CD4-positive, alpha-beta T cell (primary cell): ENCODE data around the gene TP53BP2. TPM values are rescaled to one million over a fixed set of nuclear protein-coding genes. Genes with fewer than 3 reads are reported as not detected.
"Not testable (repeated sequence)": the region's sequence is repeated elsewhere in the genome, so short reads cannot be mapped to it uniquely, and the experiment has no call there.

ENCODE experiments used
- ATAC-seq: fragments of 200-7000 bp; cut with Tn5 transposase; one replicate; pipeline ENCODE4 v1.10.0; 2022; ENCODE audit warnings: mild to moderate bottlenecking; ENCODE audit not compliant: poor library complexity
- CTCF ChIA-PET: fragments of 350-600 bp; sonication (Branson Sonifier 250); formaldehyde crosslinking; loops from one replicate; lab custom pipeline; 2021; ENCODE audit warnings: antibody characterized with exemption, inconsistent platforms; lab: Charles Lee
- POLR2A ChIA-PET: fragments of 350-600 bp; sonication (Branson Sonifier 250); formaldehyde crosslinking; loops from one replicate; lab custom pipeline; 2021; ENCODE audit warnings: antibody characterized with exemption, inconsistent platforms; lab: Charles Lee
- DNase-seq, 14 experiments: peaks; one replicate each; pipeline ENCODE4 v3.0.0-alpha.2; 2013 to 2020; ENCODE audit warnings: mixed read lengths in 2 of 14
- H3K27ac ChIP-seq, 2 donors: one replicate each; pipeline versions ENCODE4 v1.5.1 to v1.7.0; 2013; ENCODE audit warnings: low read length in 2 of 2, low read depth in 1 of 2, mild to moderate bottlenecking in 1 of 2
- H3K27me3 ChIP-seq, 2 experiments: 1 replicate in 1 of 2; 2 replicates in 1 of 2; pipeline versions ENCODE4 v1.6.1 to v1.7.0; 2013; ENCODE audit warnings: low read length in 2 of 2, control low read depth in 1 of 2, mild to moderate bottlenecking in 1 of 2, moderate library complexity in 1 of 2; ENCODE audit not compliant: insufficient read depth in 2 of 2, control insufficient read depth in 1 of 2
- H3K36me3 ChIP-seq: one replicate; pipeline ENCODE4 v1.6.1; 2013; ENCODE audit warnings: low read length, control low read depth; ENCODE audit not compliant: insufficient read depth
- H3K4me1 ChIP-seq: one replicate; pipeline ENCODE4 v1.6.1; 2013; ENCODE audit warnings: low read length, control low read depth; ENCODE audit not compliant: insufficient read depth
- H3K4me3 ChIP-seq: one replicate; pipeline ENCODE4 v1.5.1; 2013; ENCODE audit warnings: mild to moderate bottlenecking, low read length, moderate library complexity
- H3K9me3 ChIP-seq, 2 experiments: 1 replicate in 1 of 2; 2 replicates in 1 of 2; pipeline versions ENCODE4 v1.6.1 to v1.7.0; 2013; ENCODE audit warnings: low read length in 2 of 2, mild to moderate bottlenecking in 2 of 2, control low read depth in 1 of 2, moderate library complexity in 1 of 2; ENCODE audit not compliant: control insufficient read depth in 1 of 2, insufficient read depth in 1 of 2
- H3K27ac Mint-ChIP-seq: one replicate; pipeline ENCODE4 v1.8.0; 2020; ENCODE audit warnings: mixed read lengths
- H3K27me3 Mint-ChIP-seq: one replicate; pipeline ENCODE4 v1.8.0; 2021; ENCODE audit warnings: mixed read lengths
- H3K36me3 Mint-ChIP-seq: one replicate; pipeline ENCODE4 v1.8.0; 2021; ENCODE audit warnings: low read depth, mixed read lengths
- H3K4me1 Mint-ChIP-seq: one replicate; pipeline ENCODE4 v1.8.0; 2021; ENCODE audit warnings: low read depth, mixed read lengths
- H3K4me3 Mint-ChIP-seq: one replicate; pipeline ENCODE4 v1.8.0; 2020; ENCODE audit warnings: mild to moderate bottlenecking, mixed read lengths
- H3K9me3 Mint-ChIP-seq: one replicate; pipeline ENCODE4 v1.8.0; 2020; ENCODE audit warnings: mixed read lengths
- intact Hi-C, 2 experiments: fragments of 100-400 bp; cut with DNase I in 1 of 2; cut with micrococcal nuclease in 1 of 2; formaldehyde crosslinking; loops; one replicate each; pipeline versions ENCODE4 v1.15.1 to v1.9.0; 2023 to 2025; cut with DNase I, micrococcal nuclease
- total RNA-seq, 174 experiments: library from RNA in 2 of 174; stranded (reverse) in 2 of 174; gene quantifications; one replicate each; pipeline ENCODE4 v1.2.3 and lab custom pipeline; 2021 to 2026
- TF ChIP-seq, protein P1 (sequence below): fragments of 200-600 bp; IDR thresholded peaks from one replicate; pipeline ENCODE4 v1.8.0; 2022; ENCODE audit warnings: antibody characterized with exemption, mild to moderate bottlenecking

Gene TP53BP2
- total RNA-seq, 2 experiments from 2014 or later: 104 to 119 TPM

DNA sequence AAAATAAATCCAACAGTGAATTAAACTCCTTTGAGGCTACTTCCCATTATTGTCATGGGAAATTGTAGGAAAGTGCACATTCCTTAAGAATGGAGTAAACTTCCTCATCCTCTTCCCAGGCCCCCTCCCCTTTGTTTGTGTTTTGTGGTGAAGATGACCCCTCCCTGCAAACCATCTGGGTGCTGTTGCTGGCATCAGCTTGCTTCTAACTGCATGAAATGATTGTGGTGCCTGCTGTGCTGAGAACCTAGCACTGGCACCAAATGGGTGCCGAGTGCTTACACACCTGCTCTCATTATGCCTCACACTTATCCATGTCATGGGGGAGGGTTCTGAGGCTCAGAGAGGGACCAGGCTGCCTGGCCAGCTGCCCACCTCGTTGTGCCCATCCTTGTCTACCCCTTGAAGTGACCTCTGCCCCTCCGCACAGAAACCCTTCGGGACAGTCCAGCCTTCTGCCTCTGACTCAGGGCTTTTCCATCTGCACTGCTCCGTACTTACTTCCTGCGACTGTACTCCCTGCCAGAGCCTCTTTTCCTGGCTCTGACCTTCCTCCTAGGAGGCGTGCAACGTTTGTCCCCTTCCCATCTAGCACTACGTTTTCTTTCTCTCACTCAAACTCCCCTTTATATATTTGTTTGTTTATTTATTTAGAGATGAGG is 102.8 kb downstream of the TP53BP2 start:
- H3K27ac ChIP-seq: no peak overlapping the region
- Mint-ChIP-seq H3K9me3 (no peaks in the 10 kb centered on the region), H3K27ac (no peak overlapping the region), H3K27me3 (no peaks in the 10 kb centered on the region), H3K36me3 (peaks cover 62% of the 10 kb centered on the region), H3K4me3 (no peak overlapping the region), H3K4me1 (peaks cover 7% of the 10 kb centered on the region)
- TF ChIP-seq, protein P1, sequence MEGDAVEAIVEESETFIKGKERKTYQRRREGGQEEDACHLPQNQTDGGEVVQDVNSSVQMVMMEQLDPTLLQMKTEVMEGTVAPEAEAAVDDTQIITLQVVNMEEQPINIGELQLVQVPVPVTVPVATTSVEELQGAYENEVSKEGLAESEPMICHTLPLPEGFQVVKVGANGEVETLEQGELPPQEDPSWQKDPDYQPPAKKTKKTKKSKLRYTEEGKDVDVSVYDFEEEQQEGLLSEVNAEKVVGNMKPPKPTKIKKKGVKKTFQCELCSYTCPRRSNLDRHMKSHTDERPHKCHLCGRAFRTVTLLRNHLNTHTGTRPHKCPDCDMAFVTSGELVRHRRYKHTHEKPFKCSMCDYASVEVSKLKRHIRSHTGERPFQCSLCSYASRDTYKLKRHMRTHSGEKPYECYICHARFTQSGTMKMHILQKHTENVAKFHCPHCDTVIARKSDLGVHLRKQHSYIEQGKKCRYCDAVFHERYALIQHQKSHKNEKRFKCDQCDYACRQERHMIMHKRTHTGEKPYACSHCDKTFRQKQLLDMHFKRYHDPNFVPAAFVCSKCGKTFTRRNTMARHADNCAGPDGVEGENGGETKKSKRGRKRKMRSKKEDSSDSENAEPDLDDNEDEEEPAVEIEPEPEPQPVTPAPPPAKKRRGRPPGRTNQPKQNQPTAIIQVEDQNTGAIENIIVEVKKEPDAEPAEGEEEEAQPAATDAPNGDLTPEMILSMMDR: no peak
- CTCF ChIA-PET: no interaction called here
- H3K4me3 ChIP-seq: no peak overlapping the region
- DNase-seq: no peak
- H3K27me3 ChIP-seq: no peaks in the 10 kb centered on the region
- POLR2A ChIA-PET: no interaction called here
- H3K9me3 ChIP-seq: no peaks in the 10 kb centered on the region
- peaks cover 4% of the 10 kb centered on the region for H3K4me1 ChIP-seq
- peaks cover 69% of the 10 kb centered on the region for H3K36me3 ChIP-seq
- no peak for ATAC-seq
- intact Hi-C loops: loop anchor here in 1 of 2 experiments (10.0 kb wide), 1 partner anchor 618 kb away; no protein-coding TSS in a partner anchor

DNA sequence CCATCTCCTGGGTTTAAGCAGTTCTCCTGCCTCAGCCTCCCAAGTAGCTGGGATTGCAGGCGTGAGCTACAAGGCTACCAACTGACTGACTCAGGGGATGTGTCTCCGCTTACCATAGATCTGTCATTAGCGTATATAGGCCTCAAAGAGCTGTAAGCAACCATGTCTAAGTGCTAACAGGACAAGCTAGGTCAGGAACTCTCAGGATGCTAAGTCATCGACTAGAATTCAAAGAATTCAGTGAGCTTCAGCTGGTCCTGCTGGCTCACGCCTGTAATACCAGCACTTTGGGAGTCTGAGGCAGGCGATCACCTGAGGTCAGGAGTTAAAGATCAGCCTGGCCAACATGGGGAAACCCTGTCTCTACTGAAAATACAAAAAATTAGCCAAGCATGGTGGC is 103.9 kb downstream of the TP53BP2 start:
- Histone ChIP-seq H3K27me3 (no peaks in the 10 kb centered on the region), H3K4me3 (no peak overlapping the region), H3K36me3 (peaks cover 64% of the 10 kb centered on the region), H3K4me1 (peaks cover 3% of the 10 kb centered on the region), H3K27ac (no peak overlapping the region), H3K9me3 (no peaks in the 10 kb centered on the region)
- H3K4me3 Mint-ChIP-seq: no peak overlapping the region
- CTCF ChIA-PET: no interaction called here
- no peaks in the 10 kb centered on the region for H3K9me3 Mint-ChIP-seq
- TF ChIP-seq, protein P1: no peak
- DNase-seq (no peak), ATAC-seq (no peak)
- POLR2A ChIA-PET: no interaction called here
- no peaks in the 10 kb centered on the region for H3K27me3 Mint-ChIP-seq
- H3K4me1 Mint-ChIP-seq: no peaks in the 10 kb centered on the region
- intact Hi-C loops: loop anchor here in 1 of 2 experiments (10.0 kb wide), 1 partner anchor 617 kb away; no protein-coding TSS in a partner anchor
- H3K27ac Mint-ChIP-seq: no peak overlapping the region
- H3K36me3 Mint-ChIP-seq: peaks cover 55% of the 10 kb centered on the region

DNA sequence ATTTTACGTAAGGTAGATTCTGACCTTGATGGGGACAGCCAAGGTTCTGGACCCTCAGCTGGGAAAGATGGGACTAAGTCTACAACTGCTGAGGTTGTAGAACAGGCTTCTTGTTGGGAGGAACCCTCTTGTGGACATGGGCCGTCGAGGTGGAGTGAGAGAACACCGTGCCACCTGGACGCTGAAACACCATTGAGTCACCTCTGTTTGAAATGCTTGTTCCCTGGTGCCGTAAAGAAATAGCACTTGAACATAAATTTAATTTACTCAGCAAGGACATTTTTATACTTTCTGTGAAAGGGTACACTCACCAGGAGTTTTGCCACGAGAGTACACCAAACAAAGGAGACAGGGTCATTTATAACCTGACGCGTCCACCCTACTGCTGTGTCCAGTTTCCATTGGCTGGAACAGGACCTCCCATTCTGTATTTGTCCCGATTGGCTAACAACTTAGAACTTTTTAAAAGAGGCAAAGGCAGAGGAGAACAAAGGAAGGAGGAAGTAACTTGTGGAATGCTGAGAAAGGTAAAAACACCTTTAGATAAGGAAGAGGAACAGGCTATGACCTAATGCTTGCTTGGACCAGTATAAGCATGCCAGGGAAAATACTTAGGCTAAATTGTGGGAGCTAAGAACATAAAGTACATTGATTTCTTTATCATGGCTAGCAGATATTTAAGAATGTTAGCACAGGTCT is 105.6 kb downstream of the TP53BP2 start:
- H3K9me3 ChIP-seq, H3K27me3 Mint-ChIP-seq, H3K27me3 ChIP-seq, H3K4me3 ChIP-seq, H3K4me3 Mint-ChIP-seq, H3K27ac ChIP-seq, DNase-seq, ATAC-seq, H3K27ac Mint-ChIP-seq, H3K4me1 Mint-ChIP-seq, POLR2A ChIA-PET, H3K9me3 Mint-ChIP-seq: not testable (repeated sequence)
- H3K4me1 ChIP-seq: peaks cover 10% of the 10 kb centered on the region
- H3K36me3 Mint-ChIP-seq: peaks cover 47% of the 10 kb centered on the region
- peaks cover 60% of the 10 kb centered on the region for H3K36me3 ChIP-seq
- intact Hi-C loops: loop anchor here in 1 of 2 experiments (10.0 kb wide), 1 partner anchor 615 kb away; no protein-coding TSS in a partner anchor
- CTCF ChIA-PET: interaction anchor here (2.6 kb wide), 1 partner anchor 9 kb away, joined by 15 read pairs; no protein-coding TSS in a partner anchor
